Head of caudate nucleus (tissue), 42 donors: ENCODE data around the gene RARRES1.

ENCODE experiments used
- DNase-seq, 42 donors: peaks; one replicate each; pipeline versions ENCODE4 v3.0.0 to v3.0.0-alpha.2; 2020 to 2021; ENCODE audit warnings: mixed read lengths in 7 of 42
- intact Hi-C: fragments of 100-400 bp; cut with DNase I; formaldehyde crosslinking; loops from one replicate; pipeline ENCODE4 v1.15.0; 2022

RARRES1 gene

DNA sequence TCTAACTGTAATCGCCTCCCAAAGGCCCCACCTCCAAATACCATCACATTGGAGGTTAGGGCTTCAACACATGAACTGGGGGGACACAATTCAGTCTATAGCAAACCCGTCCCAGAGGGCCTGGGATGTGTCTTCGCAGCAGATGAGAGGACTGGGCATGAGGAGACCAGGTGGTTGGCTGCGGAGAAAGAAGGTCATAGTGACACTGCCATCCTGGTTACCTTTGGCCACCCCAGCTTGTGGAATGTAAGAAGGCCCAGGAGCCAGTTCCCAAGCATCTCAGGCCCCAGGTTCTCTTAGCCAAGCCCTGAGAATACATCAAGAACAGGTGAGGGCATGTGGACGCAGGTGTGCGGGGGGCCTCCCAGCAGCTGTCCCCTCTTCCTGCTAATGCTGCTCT, 6.4 kb upstream of the RARRES1 start:
- intact Hi-C loops, result no loop called here
- no peak for DNase-seq

DNA sequence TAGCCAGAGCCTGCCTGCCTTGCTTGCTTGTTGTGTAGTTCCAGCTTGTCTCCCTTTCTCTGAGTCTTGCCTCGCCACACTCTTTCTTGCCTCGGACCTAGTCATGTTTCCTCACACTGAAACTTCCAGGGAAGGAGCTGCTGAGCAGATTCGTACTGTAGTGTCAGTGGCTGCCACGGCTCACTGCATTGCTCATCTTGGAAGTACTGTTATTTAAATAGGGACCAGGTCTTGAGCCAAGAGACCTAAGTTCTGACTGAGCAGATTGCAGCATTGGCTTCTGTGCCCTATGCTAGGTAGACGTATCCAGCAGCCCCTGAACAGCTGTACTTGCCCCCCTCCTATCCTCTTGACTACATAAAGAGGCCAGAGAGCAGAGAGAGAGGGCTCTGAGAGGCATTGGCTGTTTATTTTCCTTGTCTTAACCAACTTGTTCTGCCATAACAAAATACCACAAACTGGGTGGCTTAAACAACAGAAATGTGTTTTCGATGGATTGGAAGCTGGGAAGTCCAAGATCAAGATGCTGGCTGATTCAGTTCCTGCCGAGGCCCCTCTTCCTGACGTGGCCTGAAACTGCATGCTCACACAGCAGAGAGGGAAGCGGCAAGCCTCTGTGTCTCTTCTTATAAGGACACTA, 5.8 kb upstream of the RARRES1 start:
- intact Hi-C loops, result no loop called here
- no peak for DNase-seq

DNA sequence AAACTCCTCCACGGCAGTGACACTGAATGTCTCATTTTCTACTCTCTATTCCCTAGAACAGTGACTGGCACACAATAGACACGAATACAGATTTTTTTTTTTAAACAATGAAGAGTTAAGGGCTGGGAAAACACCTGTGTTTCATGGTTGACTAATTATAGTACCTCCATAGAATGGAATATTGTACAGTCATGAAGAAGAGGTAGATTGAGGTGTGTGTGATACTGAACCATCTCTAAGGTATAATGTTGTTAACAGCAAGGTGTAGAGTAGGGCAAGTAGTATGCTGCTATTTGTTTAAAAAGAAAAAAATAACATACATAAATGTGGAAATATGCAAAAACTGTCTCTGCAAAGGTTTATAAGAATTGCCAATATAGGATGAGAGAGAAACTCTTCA, 5.2 kb upstream of the RARRES1 start:
- DNase-seq, result no peak
- intact Hi-C loops, result no loop called here

DNA sequence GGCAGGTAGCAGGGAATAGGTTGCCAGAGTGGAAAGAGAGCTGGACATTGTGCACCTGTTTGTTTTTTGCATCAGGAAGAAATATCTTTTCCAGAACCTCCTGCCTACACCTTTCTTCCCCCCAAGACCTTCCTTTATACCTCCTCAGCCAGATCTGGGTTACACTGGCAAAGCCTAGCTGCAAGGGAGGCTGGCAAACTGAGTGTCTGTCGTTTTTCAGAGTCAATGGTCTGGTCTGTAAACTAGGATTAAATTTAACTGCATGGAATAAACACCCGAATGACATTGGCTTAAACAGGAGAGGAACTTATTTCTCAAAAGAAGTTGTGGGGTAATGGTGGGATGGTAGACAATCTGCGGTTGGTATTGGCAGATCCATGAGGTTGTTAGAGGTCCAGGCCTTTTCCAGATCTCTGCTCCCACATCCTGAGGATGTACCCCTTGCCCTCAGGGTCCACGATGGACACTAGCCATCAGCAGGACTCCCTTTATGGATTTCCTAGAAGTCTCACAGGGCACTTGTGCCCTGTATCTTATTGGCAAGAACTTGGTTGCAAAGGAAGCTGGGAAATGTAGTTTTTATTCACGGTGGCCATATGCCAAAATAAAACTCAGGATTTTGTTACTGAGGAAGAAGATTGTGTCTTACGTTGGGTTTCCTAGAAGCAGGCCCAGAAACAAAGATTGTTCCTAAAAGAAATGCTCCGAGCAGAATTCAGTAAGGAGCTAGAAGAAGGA, 3.2 kb upstream of the RARRES1 start:
- intact Hi-C loops, result no loop called here

DNA sequence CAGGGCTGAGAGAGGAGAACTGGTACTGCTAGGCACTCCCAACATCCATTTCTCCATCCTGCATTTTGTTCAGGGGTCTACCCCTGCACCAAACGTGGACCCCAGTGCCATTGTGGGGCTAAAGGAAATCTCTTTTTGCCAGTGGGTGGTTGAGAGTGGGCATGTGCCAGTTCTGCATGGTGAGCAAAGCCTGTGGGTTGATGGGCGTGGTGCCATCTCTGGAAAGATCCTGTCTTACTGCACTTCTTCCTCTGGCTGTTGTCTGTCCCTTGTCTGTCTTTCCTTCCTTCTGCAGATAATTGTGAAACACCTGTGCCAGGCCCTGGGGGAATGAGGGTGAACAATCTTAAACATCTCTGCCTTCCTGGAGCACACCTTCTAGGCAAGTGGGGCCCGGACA, 1.4 kb upstream of the RARRES1 start:
- no peak for DNase-seq
- intact Hi-C loops, result no loop called here

More for the DNA sequence above, 3.2 kb upstream of the RARRES1 start:
- DNase-seq, result peak in 1 of 42 donors; percentile 19

DNA sequence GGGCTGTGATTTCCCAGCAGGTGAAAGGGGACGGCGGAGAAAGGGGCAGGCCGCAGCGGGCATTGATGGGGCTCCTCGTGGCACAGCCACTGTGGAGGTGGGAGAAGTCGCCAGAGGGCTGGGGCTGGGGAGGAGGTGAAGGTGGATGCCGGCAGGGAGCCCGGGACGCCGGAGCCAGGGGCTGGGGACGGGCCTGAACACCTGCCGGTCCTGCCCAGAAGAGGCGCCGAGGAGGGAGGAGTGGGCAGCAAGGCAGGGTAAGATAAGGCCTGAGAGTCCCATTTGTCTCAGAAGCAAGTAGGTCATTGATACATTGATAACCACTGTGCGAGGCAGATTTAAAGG, 571 bp upstream of the RARRES1 start:
- no peak for DNase-seq

DNA sequence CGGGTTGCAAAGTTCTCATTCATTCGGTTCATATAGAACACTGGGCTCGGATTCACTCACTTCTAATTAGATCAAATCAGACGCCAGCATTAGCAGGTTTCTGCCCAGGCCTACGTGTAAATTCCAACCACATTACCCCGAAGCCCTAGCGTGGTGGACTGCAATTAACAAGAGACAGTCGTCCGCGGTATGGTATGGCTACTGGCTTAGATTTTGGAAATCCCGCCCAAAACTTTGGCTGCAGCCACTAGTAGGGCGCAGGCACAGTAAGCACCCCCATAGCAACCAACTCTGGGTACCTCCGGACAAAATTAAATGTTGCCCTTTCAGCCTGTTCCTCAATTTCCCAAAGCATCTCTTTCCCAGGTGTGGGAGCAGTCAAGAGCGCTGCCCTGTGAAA, 771 bp downstream of the RARRES1 start:
- intact Hi-C loops, result no loop called here
- no peak for DNase-seq

More for the DNA sequence above, 571 bp upstream of the RARRES1 start:
- intact Hi-C loops, result no loop called here

DNA sequence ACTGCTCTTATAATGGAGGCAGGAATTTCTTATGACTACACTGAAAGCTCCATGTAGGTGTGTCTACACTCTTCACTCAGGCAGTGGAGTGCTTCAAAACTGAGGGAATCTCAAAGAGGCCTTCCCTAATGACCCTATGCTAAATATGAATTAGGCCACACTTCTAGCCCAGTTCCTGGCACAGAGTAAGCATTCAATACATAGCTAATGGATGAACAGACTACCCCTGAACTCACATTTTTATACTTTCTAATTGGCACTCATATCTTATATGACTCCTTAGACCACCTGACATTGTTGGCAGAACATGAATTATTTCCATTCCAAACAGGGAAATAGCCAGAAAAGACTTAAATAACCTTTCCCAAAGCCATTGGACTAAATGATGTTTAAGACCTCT, 3.4 kb downstream of the RARRES1 start:
- no peak for DNase-seq
- intact Hi-C loops, result loop anchor here (5.0 kb wide), 1 partner anchor 63 kb away; no protein-coding TSS in a partner anchor

DNA sequence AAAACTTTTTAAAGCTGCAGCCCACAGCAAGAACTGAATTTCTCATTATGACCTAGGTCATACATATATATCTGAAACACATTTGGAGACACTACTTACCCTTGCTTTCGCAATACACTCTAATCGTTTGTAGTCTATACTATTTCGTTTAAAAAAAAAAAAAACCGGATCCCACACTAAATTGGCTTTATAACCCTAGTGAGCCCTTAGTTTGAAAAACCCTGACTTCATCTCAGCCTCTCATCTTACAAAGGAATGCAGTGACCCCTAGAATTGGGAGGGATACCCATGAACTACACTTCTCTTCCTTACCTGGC, 4.2 kb downstream of the RARRES1 start:
- DNase-seq, result no peak
- intact Hi-C loops, result loop anchor here (5.0 kb wide), 1 partner anchor 64 kb away; no protein-coding TSS in a partner anchor

DNA sequence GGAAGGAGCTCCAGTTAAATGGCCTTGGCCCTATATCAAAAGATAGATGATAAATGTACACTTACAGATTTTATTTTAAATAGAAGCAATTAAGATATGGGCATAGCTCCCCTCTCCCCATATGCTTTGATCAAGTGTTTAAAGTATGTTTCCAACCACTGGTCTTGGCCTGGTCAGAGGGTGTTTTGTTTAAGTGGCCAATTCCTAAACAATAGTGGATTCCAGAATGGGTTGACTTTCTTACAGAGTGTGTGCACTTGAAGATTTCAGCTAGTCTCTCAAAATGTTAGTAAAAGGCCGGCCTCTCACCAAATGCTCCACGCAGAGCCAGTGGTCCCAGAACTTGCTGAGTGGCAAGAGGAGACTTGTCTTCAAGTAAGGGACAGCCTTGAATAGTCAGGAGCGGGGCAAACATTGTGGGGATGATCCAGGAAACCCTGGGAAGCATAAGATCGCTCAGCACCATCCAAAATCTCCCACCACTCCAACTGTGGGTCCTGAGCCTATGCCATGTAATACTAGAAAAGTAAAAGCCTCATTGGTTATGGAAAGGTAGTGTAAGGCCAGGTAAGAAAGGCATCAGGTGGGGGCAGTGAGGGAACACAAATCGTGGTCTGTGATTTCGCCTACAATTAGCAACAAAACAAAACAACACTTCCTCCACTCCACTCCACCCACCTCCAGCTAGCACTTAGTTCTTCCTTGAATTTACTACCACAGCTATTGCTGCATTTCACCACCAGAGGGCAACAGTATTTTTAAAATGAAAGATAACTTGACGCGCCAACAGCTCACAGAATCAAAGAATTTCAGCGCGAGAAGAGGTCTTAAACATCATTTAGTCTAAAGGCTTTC, 4.8 kb downstream of the RARRES1 start:
- peak in 27 of 42 donors; percentile 21 to 83 (median 58) for DNase-seq
- intact Hi-C loops, result loop anchor here (5.0 kb wide), 1 partner anchor 65 kb away; no protein-coding TSS in a partner anchor

DNA sequence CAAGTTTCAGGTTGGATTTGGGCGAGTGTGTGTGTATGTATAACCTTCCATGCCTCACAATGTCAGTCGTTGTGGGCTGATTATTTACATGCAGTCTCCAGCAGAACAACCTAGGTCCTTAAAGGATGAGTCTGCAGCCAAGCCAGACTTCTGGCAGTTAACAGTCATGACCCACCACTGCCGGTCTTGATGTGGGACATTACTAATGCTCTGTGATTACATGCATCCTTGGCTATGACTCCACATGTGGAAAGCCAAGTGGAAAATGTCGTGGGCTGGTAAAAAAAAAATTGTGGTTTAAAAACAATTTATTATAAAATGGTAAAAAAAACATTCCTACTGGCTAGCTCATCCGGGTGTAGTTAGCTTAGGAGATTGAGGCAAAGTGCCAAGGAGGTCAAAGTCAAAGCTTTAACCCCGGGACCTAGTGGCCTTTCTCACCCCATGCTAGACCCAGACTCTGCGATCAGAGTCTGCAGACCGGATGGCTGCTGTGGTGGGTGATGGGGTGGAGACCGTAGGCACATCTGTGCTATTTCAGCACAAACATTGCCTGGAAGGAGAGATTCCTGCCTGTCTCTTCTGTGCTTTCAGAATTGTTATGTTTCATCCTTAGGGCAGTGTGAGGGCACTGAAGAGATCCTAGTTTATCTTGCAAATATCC, 6.8 kb downstream of the RARRES1 start:
- intact Hi-C loops, result loop anchor here (5.0 kb wide), 1 partner anchor 67 kb away; no protein-coding TSS in a partner anchor

DNA sequence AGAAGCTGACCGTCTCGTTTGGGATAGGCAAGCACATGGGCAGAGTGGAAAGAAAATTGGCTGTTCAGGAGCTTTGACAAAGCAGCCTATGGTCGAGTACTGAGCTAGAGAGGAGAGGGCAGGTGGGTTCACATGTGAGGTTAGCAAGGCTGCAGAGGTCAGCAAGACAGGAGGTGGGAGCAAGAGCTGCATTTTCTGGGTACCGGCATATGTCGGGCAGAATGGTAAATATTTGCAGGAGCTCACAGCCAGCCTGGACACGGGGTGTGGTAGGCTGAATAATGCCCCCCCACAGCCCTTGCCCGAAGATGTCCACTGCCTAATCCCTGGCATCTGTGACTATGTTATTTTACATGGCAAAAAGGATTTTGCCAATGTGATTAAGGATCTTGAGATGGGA, 8.3 kb downstream of the RARRES1 start:
- intact Hi-C loops, result no loop called here
- DNase-seq, result no peak

More for the DNA sequence above, 6.8 kb downstream of the RARRES1 start:
- no peak for DNase-seq

DNA sequence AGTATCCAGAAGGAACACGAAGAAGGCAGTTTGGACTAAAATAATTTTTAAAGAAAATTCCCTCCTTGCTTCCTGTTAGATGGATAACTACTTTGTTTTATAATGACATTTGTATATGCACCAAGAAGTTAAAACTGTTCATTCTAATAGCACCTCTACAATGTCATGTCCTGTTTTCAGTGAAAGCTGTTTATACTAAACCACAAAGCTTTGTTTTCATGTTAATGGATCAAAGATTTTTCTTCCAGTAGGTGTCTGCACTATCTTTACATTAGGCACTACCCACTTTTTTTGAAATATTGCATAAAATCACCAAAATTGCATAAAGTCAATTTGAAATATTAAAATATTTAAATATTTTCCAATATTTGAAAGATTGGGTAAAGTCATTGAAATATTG, 10.1 kb downstream of the RARRES1 start:
- intact Hi-C loops, result no loop called here

DNA sequence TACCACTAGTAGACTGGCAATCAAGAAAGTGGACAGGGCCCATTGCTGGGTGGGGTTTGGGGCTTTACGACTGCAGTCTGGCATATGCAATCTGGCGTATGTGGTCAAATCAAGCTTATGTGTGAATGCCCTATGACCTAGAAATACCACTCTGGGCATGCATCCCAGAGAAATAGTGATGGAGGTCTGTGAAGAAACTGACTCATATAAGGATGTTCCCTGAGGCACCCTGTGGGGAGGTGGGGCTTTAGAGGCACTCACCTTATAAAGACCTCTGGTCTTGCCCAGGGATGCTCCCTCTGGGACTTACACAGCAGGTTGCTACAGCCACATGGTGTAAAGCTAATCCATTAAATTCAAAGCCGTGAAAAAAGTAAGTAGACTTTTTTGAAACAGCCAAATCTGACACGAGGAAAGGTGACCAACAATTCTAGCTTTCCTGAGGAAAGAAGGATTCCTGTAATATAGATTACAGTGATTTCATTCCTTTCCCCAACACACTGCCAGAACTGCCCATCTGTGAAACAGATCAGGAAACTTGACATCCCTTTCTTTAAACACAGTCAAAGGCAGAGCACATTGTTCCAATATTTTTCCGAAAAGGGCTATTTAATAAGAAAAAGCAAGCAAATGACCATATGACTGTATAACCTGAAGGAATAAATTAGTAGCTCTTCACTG, 13.6 kb downstream of the RARRES1 start:
- no peak for DNase-seq
- intact Hi-C loops, result no loop called here

More for the DNA sequence above, 10.1 kb downstream of the RARRES1 start:
- no peak for DNase-seq

DNA sequence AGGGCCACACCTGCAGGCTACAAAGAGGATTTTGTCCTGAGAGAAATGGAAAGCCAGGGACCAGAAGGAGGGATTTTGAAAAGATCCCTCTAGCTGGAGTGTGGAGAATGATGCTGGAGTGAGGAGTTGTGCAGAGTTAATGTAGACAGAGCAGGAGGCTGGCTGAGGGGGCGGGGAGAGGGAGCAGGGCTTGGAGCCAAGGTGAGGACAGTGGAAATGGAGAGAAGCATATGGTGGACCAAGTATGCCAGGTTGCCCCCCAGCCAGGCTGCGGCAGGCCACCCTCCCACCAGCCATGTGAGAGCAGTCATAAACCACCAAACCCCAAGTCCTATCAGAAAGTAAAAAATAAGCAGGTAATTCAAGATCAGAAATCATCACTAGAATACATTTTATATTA, 14.7 kb downstream of the RARRES1 start:
- intact Hi-C loops, result no loop called here
- no peak for DNase-seq

DNA sequence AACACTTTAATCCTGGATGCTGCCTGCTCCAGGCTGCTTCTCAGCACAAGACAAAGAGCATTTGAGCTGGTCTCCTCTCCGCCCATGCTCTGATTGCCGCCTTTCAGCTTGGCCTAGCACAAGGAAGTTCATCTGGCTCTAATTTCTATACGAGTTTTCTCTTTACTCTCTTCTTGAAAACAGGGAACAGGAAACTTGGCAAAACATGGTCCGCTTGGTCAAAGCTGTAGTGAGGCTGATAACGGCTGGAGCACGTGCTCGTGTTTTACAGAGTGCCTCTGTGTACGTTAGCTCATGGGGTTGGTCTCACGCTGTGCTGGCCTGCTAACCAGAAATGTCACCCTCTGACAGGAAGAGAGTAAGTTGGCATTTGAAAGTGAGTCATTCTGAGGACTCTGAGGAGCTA, 19.2 kb downstream of the RARRES1 start:
- intact Hi-C loops, result no loop called here
- peak in 26 of 42 donors; percentile 14 to 64 (median 36) for DNase-seq

DNA sequence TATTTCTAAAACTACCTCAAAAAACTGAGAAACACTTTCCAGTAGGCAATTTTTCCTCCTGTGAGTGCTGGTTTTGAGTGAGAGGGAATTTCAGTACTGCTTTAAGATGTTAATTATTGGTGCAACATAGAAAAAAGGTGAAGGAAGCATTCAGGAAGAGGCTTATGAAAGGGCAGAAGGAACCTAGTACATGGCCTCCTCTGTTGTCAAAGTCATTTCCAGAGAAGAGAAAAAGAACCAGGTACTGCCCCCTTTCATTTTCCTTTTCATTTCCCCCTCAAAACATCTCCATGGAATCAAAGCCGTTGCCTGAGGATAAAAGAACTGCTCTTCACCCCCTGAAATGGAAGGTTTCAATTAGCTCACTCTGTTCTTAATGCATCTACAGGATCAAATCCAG, 19.8 kb downstream of the RARRES1 start:
- DNase-seq, result no peak
- intact Hi-C loops, result no loop called here

DNA sequence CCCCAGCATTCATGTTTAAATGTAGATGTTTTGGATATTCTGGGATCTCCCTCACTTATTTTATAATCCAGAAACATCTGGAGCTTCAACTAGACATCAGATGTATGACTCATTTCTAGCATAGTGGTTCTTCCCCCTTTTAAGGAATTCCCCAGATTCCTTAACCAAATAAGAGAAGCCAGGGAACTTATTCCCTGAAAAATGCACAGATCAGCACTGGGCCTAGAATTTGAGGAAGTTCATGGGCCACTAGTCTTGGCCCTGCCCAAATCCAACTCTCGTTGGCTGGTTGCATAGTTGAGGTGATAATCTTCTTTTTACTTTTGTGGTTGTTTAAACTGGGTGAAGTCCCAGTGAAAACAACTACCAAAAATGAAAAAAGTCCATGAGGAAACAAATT, 20.4 kb downstream of the RARRES1 start:
- no peak for DNase-seq
- intact Hi-C loops, result no loop called here

DNA sequence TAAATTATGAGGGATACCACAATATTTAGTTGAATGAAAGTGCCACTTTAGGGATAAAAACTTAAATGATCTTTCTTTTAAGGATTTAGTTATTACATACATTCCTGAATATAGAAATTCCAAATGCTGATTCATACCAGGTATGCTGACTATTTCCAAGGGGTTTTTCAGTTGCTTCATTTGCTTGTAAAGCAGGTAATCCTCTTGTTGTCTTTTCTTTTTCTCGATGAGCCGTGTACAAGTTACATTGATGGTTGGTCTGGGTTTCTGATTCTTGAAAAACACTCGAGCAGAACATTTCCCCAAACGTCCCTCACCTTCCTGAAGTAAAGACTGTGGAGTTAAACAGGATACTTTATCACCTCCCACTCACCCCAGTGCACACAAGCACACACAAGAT, 21.7 kb downstream of the RARRES1 start:
- no peak for DNase-seq
- intact Hi-C loops, result no loop called here
